Stimulated activated memory B cell treated with anti-CD40 and anti-IgM and Interleukin-4, amounts not matched to agents 10 μg/mL and 1 μg/mL and 100 μg/mL, for 72 hours (primary cell): ENCODE data around the gene KCTD1.
A peak's percentile ranks its signal among the peaks of the same experiment; 100 is the strongest.

ENCODE experiments used
- ATAC-seq: fragments of 150-1000 bp; cut with Tn5 transposase; 2 replicates; pipeline ENCODE4 v1.10.0; 2021
- H3K27ac Mint-ChIP-seq: one replicate; pipeline ENCODE4 v1.8.0; 2022; ENCODE audit warnings: mild to moderate bottlenecking, mixed read lengths
- H3K27me3 Mint-ChIP-seq: one replicate; pipeline ENCODE4 v1.8.0; 2022; ENCODE audit warnings: mixed read lengths
- H3K36me3 Mint-ChIP-seq: one replicate; pipeline ENCODE4 v1.8.0; 2022; ENCODE audit warnings: mixed read lengths
- H3K4me1 Mint-ChIP-seq: one replicate; pipeline ENCODE4 v1.8.0; 2022; ENCODE audit warnings: mixed read lengths
- H3K4me3 Mint-ChIP-seq: one replicate; pipeline ENCODE4 v1.8.0; 2022; ENCODE audit warnings: mild to moderate bottlenecking, moderate library complexity, mixed read lengths
- H3K9me3 Mint-ChIP-seq: one replicate; pipeline ENCODE4 v1.8.0; 2022; ENCODE audit warnings: mixed read lengths

KCTD1 gene

GRCh38 chr18:26465431-26465830, 82.9 kb downstream of the KCTD1 start:
- Mint-ChIP-seq H3K36me3 (no peaks in the 10 kb centered on the region), H3K27me3 (no peaks in the 10 kb centered on the region), H3K4me3 (no peak overlapping the region), H3K4me1 (peaks cover 8% of the 10 kb centered on the region), H3K9me3 (no peaks in the 10 kb centered on the region), H3K27ac (no peak overlapping the region)
- ATAC-seq, result no peak

- no peaks in the 10 kb centered on the region for H3K27me3 Mint-ChIP-seq
- H3K4me3 Mint-ChIP-seq, result no peak overlapping the region
- H3K9me3 Mint-ChIP-seq, result no peaks in the 10 kb centered on the region
- H3K4me1 Mint-ChIP-seq, result peaks cover 4% of the 10 kb centered on the region
- H3K36me3 Mint-ChIP-seq, result no peaks in the 10 kb centered on the region
- ATAC-seq, result no peak
- H3K27ac Mint-ChIP-seq, result no peak overlapping the region
Observed at GRCh38 chr18:26464128-26465011, 84.0 kb downstream of the KCTD1 start.

- no peak for ATAC-seq
- peaks cover 11% of the 10 kb centered on the region for H3K4me1 Mint-ChIP-seq
- H3K27me3 Mint-ChIP-seq, result no peaks in the 10 kb centered on the region
- no peak overlapping the region for H3K27ac Mint-ChIP-seq
- no peak overlapping the region for H3K4me3 Mint-ChIP-seq
- no peaks in the 10 kb centered on the region for H3K36me3 Mint-ChIP-seq
- H3K9me3 Mint-ChIP-seq, result no peaks in the 10 kb centered on the region
Observed at GRCh38 chr18:26462355-26462754, 86.0 kb downstream of the KCTD1 start.

GRCh38 chr18:26461405-26461804, 86.9 kb downstream of the KCTD1 start:
- peaks cover 11% of the 10 kb centered on the region for H3K4me1 Mint-ChIP-seq

GRCh38 chr18:26460449-26461091, 87.8 kb downstream of the KCTD1 start:
- Mint-ChIP-seq H3K27me3 (no peaks in the 10 kb centered on the region), H3K36me3 (no peaks in the 10 kb centered on the region), H3K9me3 (no peaks in the 10 kb centered on the region), H3K4me1 (peaks cover 11% of the 10 kb centered on the region), H3K4me3 (no peak overlapping the region), H3K27ac (no peak overlapping the region)
- ATAC-seq, result no peak

More at GRCh38 chr18:26461405-26461804, 86.9 kb downstream of the KCTD1 start:
- H3K27me3 Mint-ChIP-seq, result no peaks in the 10 kb centered on the region
- no peaks in the 10 kb centered on the region for H3K9me3 Mint-ChIP-seq
- no peaks in the 10 kb centered on the region for H3K36me3 Mint-ChIP-seq
- no peak overlapping the region for H3K4me3 Mint-ChIP-seq
- no peak for ATAC-seq
- H3K27ac Mint-ChIP-seq, result no peak overlapping the region

GRCh38 chr18:26459884-26460283, 88.5 kb downstream of the KCTD1 start:
- Mint-ChIP-seq H3K4me1 (peaks cover 11% of the 10 kb centered on the region), H3K27me3 (no peaks in the 10 kb centered on the region), H3K9me3 (no peaks in the 10 kb centered on the region), H3K4me3 (no peak overlapping the region), H3K27ac (no peak overlapping the region), H3K36me3 (no peaks in the 10 kb centered on the region)
- ATAC-seq, result no peak

- Mint-ChIP-seq H3K4me1 (peaks cover 11% of the 10 kb centered on the region), H3K9me3 (no peaks in the 10 kb centered on the region), H3K4me3 (no peak overlapping the region), H3K27ac (no peak overlapping the region), H3K36me3 (no peaks in the 10 kb centered on the region), H3K27me3 (no peaks in the 10 kb centered on the region)
- ATAC-seq, result no peak
Observed at GRCh38 chr18:26459340-26459739, 89.0 kb downstream of the KCTD1 start.

- H3K27me3 Mint-ChIP-seq, result no peaks in the 10 kb centered on the region
- peak; percentile 80 for ATAC-seq
- H3K27ac Mint-ChIP-seq, result no peak overlapping the region
Observed at GRCh38 chr18:26458526-26459232, 89.7 kb downstream of the KCTD1 start.

GRCh38 chr18:26457611-26458353, 90.6 kb downstream of the KCTD1 start:
- H3K27ac Mint-ChIP-seq, result no peak overlapping the region

More at GRCh38 chr18:26458526-26459232, 89.7 kb downstream of the KCTD1 start:
- H3K4me3 Mint-ChIP-seq, result no peak overlapping the region
- H3K36me3 Mint-ChIP-seq, result no peaks in the 10 kb centered on the region
- H3K4me1 Mint-ChIP-seq, result peaks cover 11% of the 10 kb centered on the region
- no peaks in the 10 kb centered on the region for H3K9me3 Mint-ChIP-seq

GRCh38 chr18:26457195-26457594, 91.2 kb downstream of the KCTD1 start:
- Mint-ChIP-seq H3K36me3 (no peaks in the 10 kb centered on the region), H3K4me3 (no peak overlapping the region), H3K4me1 (peaks cover 11% of the 10 kb centered on the region), H3K9me3 (no peaks in the 10 kb centered on the region), H3K27me3 (no peaks in the 10 kb centered on the region), H3K27ac (no peak overlapping the region)
- ATAC-seq, result no peak

More at GRCh38 chr18:26457611-26458353, 90.6 kb downstream of the KCTD1 start:
- H3K4me1 Mint-ChIP-seq, result peaks cover 11% of the 10 kb centered on the region
- no peaks in the 10 kb centered on the region for H3K27me3 Mint-ChIP-seq
- H3K4me3 Mint-ChIP-seq, result no peak overlapping the region
- no peaks in the 10 kb centered on the region for H3K9me3 Mint-ChIP-seq
- H3K36me3 Mint-ChIP-seq, result no peaks in the 10 kb centered on the region
- no peak for ATAC-seq

GRCh38 chr18:26456070-26456491, 92.3 kb downstream of the KCTD1 start:
- peaks cover 11% of the 10 kb centered on the region for H3K4me1 Mint-ChIP-seq
- H3K4me3 Mint-ChIP-seq, result no peak overlapping the region
- no peak for ATAC-seq
- no peak overlapping the region for H3K27ac Mint-ChIP-seq
- H3K9me3 Mint-ChIP-seq, result no peaks in the 10 kb centered on the region
- no peaks in the 10 kb centered on the region for H3K27me3 Mint-ChIP-seq
- H3K36me3 Mint-ChIP-seq, result no peaks in the 10 kb centered on the region

- H3K9me3 Mint-ChIP-seq, result no peaks in the 10 kb centered on the region
- no peak overlapping the region for H3K4me3 Mint-ChIP-seq
- ATAC-seq, result no peak
- peaks cover 11% of the 10 kb centered on the region for H3K4me1 Mint-ChIP-seq
- H3K27me3 Mint-ChIP-seq, result no peaks in the 10 kb centered on the region
- H3K36me3 Mint-ChIP-seq, result no peaks in the 10 kb centered on the region
- H3K27ac Mint-ChIP-seq, result no peak overlapping the region
Observed at GRCh38 chr18:26455639-26456038, 92.7 kb downstream of the KCTD1 start.

GRCh38 chr18:26454616-26455015, 93.7 kb downstream of the KCTD1 start:
- Mint-ChIP-seq H3K9me3 (no peaks in the 10 kb centered on the region), H3K36me3 (no peaks in the 10 kb centered on the region), H3K27me3 (no peaks in the 10 kb centered on the region), H3K4me3 (no peak overlapping the region), H3K27ac (no peak overlapping the region), H3K4me1 (peaks cover 7% of the 10 kb centered on the region)
- no peak for ATAC-seq

GRCh38 chr18:26454192-26454591, 94.2 kb downstream of the KCTD1 start:
- Mint-ChIP-seq H3K27ac (no peak overlapping the region), H3K4me1 (peaks cover 7% of the 10 kb centered on the region), H3K4me3 (no peak overlapping the region), H3K27me3 (no peaks in the 10 kb centered on the region), H3K9me3 (no peaks in the 10 kb centered on the region), H3K36me3 (no peaks in the 10 kb centered on the region)
- ATAC-seq, result no peak
